GM10847 (cell line): ENCODE data around the gene MLF2.

ENCODE experiments used
- POLR2A ChIP-seq: IDR thresholded peaks from 2 replicates; pipeline ENCODE4 v1.6.1; 2011; ENCODE audit not compliant: insufficient read length; ENCODE audit errors: extremely low read depth

MLF2 gene

GRCh38 chr12:6730169-6730568 lies 22.8 kb downstream of the MLF2 start:
- TF ChIP-seq POLR2A, result no peak

- TF ChIP-seq POLR2A, result no peak
Measured at GRCh38 chr12:6729186-6729585, 23.8 kb downstream of the MLF2 start.

GRCh38 chr12:6725350-6725749 lies 27.6 kb downstream of the MLF2 start:
- TF ChIP-seq POLR2A, result no peak

- TF ChIP-seq POLR2A, result no peak
Measured at GRCh38 chr12:6724409-6724797, 28.5 kb downstream of the MLF2 start.

- TF ChIP-seq POLR2A, result peak; percentile 53
Measured at GRCh38 chr12:6723607-6724408, 29.1 kb downstream of the MLF2 start, which contains the start of gene COPS7A. Gene COPS7A (plus strand): TSS chr12:6724046. CDS start chr12:6724657, 611 bp downstream.

GRCh38 chr12:6722863-6723262 lies 30.1 kb downstream of the MLF2 start:
- TF ChIP-seq POLR2A, result no peak

- no peak for TF ChIP-seq POLR2A
Measured at GRCh38 chr12:6716874-6717437, 36.0 kb downstream of the MLF2 start.

GRCh38 chr12:6708960-6709394 lies 44.0 kb downstream of the MLF2 start:
- no peak for TF ChIP-seq POLR2A

- TF ChIP-seq POLR2A, result no peak
Measured at GRCh38 chr12:6703631-6704030, 49.3 kb downstream of the MLF2 start.

- TF ChIP-seq POLR2A, result no peak
Measured at GRCh38 chr12:6701078-6701768, 51.7 kb downstream of the MLF2 start.

- no peak for TF ChIP-seq POLR2A
Measured at GRCh38 chr12:6700646-6701051, 52.3 kb downstream of the MLF2 start, which contains the start of gene PIANP. Gene PIANP (minus strand): TSS chr12:6700815. CDS start chr12:6698061, 2,754 bp downstream.

- TF ChIP-seq POLR2A, result no peak
Measured at GRCh38 chr12:6699989-6700645, 52.8 kb downstream of the MLF2 start.

- no peak for TF ChIP-seq POLR2A
Measured at GRCh38 chr12:6699259-6699988, 53.5 kb downstream of the MLF2 start.

- TF ChIP-seq POLR2A, result no peak
Measured at GRCh38 chr12:6698352-6699046, 54.4 kb downstream of the MLF2 start.
